Panc1 (cell line): ENCODE results near the gene P2RY2.

Experiments
- CTCF ChIP-seq: fragments of 450-650 bp; IDR thresholded peaks from 2 replicates; pipeline ENCODE4 v1.5.1; 2017; ENCODE audit warnings: mild to moderate bottlenecking
- POLR2AphosphoS5 ChIP-seq: IDR thresholded peaks from 2 replicates; pipeline ENCODE4 v1.6.1; 2012; ENCODE audit warnings: mild to moderate bottlenecking, low read depth, low read length, moderate library complexity
- SIN3A ChIP-seq: IDR thresholded peaks from 2 replicates; pipeline ENCODE4 v1.6.1; 2012; ENCODE audit warnings: low read depth, mild to moderate bottlenecking, low read length, moderate library complexity, borderline replicate concordance; ENCODE audit not compliant: insufficient read depth

GRCh38 chr11:73230931-73231330 lies 12.8 kb downstream of the P2RY2 start:
- TF ChIP-seq CTCF (no peak), POLR2AphosphoS5 (no peak), SIN3A (no peak)
